Middle frontal gyrus (tissue), 1 donor: Measurements from ENCODE around the gene PLEKHH2.

Source experiments
- DNase-seq: peaks from one replicate; pipeline ENCODE4 v3.0.0-alpha.2; 2015; ENCODE audit warnings: low spot score; ENCODE audit errors: extremely low spot score

PLEKHH2 gene

DNA sequence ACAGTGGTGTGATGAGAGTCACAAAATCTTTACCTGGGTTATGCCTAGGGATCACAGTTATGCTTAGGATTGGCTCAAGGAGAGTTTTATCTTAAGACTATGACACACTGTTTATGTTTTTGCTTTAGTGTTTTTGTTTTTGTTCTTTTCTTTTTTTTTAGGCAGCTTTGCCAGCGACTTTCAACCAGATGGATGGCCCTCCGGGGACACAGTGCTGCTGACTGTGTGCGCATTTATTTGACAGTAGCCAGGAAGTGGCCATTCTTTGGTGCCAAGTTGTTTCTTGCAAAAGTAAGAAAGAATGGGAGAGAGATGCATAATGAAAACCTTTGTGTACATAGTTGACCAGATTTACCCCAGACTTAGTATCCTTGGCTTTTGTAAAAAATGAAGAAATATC lies 121.7 kb downstream of the PLEKHH2 start:
- no peak for DNase-seq

DNA sequence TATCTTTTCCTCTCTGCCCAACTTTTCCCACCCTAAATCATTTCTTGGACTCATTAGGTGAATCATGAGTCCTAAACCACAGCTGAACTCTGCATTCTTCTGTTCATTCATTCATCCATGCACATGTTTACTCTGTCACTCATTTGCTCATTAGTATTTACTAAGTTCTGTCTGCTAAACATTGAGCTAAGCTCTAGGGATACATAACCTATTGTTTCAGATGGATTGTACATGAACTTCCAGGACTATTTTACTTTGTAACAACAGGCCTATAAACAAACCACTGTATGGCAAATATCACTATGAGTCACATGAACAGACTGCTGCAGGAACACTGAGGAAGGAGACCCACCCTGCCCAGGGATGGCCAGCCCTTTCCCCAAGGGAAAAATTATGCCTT lies 122.1 kb downstream of the PLEKHH2 start:
- DNase-seq: no peak

DNA sequence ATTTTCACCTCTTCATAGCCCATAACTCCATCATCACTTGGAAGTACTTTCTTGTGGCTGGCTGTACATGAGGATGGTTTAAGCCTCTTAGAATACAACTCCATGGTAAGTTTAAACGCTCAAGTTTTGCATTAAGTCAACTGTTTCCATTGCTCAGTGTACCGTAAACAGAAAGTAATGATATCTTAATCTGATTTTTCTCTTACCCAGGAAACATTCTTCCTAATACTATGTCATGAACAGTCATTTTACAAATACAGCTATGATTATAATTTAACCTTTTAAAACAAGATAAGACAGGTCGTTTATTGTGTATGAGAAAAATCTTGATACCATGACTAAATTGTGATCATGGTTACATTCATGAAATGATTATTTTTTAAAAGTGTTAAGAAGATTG lies 125.2 kb downstream of the PLEKHH2 start:
- DNase-seq: no peak

DNA sequence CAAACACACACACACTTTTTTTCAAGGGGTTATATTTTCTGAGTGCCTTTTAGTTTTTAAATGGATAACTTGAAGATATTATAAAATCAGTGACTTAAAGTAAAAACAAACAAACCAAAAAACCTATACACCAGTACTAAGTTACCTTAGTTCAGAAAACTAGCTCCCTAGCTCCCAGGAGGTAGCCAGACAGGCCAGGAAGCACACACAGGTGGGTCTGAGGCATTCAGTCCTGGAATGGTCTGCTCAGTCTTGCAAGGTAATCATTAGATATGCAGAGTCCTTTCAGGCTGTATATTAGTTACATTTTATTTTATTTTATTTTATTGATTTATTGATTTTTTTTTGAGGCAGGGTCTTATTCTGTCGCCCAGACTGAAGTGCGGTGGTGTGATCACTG lies 126.0 kb downstream of the PLEKHH2 start:
- no peak for DNase-seq

DNA sequence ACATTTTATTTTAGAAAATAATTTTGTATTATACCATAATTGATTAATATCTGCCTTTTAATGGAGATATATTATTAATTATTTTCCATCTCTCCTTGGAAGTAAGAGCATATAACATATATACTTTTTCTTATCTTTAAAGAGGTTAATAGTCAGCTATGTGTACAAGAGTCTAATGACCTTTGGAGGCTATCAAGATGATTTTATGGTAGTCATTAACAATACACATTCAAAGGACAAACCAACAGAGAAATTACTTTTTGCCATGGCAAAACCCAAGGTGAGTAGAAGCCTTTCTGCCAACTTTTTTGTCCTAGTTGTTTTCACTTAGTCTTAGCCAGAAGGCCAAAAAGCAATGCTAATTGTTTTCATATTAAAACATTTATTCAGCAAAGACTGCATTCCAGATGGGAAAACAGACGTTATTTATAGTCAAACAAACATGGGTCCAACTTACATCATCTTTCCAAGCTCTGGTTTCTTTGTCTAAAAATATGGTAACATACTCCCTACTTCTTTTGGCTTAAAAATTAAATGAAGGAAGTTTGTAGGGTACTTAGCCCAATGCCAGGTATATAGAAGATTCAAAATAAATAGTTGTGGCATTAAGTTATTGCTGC lies 127.1 kb downstream of the PLEKHH2 start:
- DNase-seq: no peak

DNA sequence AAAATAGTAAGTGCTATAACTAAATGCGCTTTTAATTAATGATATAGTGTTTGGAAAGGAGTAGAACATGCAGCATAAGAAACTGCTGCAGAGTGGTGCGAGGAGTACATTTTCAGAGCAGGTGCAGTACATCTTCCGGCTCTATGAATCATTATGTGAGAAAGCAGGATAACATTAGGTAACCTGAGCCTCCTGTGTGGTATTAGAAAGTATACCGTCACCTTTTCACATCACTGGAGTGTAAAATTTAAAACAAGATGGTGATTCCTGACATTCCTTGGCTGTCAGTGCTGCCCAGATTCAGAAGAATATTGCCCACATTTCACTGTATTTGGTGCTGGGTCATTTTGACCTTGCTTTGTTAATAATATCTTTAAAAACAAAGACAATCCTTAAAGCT lies 128.9 kb downstream of the PLEKHH2 start:
- no peak for DNase-seq

DNA sequence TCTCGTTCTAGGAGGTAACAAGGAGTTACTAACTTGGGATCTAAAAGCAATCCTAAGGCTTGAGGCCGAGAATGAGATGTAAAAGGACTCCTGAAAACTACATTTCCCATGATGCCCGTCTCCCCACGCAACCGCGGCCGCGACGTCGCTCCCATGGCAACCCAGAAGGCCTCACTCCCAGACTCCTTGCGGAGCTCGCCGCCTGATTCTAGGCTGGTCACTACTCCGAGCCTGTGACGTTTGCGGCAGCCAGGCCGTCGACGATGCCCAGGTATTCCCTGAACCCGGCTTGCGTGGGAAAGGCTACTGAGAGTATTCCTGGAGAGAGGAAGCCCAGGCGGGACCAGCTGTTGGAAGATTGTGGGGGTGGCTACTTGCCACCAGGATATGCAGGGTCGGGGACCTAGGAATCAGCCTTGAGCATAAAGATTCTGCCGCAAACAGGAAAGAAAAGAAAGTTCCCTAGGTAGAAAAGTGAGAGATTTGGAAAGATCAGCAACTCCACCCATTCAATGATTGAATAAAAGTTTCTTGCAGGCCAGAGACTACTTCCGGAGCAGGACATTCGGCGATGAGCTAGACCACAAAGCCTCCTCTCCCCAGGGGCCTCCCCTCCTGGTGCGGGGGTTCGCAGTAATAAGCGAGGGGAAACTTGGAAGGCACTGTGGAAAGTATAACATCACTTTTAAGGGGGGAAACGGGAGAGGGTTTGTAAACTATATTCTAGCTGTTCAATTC lies 137.0 kb downstream of the PLEKHH2 start, which contains the start of gene DYNC2LI1:
Gene DYNC2LI1, plus strand, starts transcription at position 164 of the 738 bp plus-strand sequence. Its CDS starts 100 bp downstream, at position 264.
- DNase-seq: peak; percentile 84

DNA sequence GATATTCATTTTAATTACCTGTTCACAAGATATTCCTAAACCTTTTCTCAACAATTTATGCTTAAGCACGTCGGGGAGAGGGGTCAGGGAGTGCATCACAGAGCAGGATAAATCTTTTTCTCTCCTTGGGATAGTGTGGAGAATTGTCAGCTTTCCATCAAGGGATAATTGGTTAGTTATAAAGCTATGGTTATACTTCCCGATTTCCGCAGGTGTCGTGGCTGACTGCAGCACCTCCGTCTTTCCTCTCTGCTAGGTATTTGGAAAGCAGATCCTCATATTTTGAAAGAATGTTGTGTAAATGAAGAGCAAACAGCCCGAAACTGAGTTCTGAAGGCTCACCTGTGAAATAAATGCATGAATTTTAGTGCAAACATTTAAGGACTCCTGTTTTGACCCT lies 137.6 kb downstream of the PLEKHH2 start:
- DNase-seq: no peak

DNA sequence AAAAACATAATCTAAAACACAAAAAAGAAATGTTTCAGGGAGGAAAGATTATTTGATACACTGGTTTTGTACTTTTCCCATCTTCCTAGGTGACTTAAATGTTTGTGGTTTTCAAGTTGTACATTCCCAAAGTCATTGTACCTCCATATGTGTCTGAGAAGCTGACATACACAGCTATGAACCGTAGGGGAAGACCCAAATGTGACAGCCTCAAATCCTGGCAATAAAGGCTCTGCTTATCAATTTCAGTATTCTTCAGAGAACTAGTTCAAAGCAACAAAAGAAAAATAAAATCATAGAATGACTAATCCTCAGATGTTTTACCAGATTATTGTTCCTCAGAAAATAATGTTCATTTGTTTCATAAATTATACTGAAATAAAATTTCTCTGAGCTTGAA lies 139.3 kb downstream of the PLEKHH2 start:
- DNase-seq: no peak

DNA sequence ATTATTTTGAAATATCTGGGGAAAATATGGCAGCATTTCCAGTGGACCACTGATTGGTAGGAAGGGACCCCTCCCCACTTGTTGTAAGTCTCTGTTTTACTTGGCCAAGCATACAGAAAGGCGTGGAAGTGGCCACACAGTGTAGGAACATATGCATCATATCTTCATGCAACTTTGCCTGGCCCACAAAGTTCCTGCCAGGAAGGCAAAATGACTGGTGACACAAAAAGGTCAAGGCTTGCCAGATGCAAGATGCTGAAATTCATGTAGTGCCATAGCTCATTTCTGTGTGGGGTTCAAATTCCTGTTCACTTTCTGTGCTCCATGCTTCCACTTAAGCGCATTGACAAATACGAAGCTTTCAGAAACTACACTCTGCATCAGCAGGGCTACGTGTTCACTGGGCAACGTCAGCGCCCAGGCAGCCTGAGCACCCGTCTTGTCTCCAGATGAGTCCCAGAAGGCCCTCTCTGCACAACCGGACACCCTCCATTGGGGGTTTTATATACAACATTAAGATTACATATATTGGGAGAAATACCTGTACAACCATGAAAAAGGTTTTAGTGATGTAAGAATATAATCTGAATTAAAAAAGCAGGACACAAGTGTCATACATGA lies 140.4 kb downstream of the PLEKHH2 start:
- DNase-seq: no peak

DNA sequence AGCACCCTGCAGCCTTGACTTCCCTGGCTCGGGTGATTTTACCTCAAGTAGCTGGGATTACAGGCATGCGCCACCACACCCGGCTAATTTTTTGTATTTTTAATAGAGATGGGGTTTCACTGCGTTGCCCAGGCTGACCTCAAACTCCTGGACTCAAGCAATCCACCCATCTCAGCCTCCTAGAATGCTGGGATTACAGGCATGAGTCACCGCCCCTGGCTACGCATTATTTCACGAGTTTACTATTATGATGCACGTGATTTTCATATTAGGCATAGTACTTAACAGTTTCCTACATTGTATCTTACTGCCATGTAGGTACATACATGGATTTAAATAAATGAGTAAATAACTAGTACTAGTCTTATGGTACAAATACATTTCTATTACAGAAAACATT lies 141.2 kb downstream of the PLEKHH2 start:
- DNase-seq: no peak

DNA sequence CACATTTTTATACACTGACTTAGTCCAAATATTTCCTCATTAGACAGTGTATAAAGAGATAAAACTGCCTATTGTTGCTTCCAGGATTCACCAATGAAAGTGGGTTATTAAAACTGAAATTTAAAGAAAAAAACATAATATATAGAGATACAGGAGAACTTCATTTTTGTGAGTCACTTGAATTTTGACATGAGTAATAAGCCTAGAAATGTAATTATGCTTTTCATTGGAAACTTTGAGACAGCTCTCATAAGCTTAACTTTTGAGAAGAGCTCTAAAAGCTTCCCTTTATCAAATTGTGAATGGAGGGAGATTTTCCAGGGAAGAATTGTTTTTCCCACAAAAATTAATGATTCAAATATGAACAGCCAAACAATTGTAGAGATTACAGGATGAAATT lies 150.8 kb downstream of the PLEKHH2 start:
- no peak for DNase-seq

DNA sequence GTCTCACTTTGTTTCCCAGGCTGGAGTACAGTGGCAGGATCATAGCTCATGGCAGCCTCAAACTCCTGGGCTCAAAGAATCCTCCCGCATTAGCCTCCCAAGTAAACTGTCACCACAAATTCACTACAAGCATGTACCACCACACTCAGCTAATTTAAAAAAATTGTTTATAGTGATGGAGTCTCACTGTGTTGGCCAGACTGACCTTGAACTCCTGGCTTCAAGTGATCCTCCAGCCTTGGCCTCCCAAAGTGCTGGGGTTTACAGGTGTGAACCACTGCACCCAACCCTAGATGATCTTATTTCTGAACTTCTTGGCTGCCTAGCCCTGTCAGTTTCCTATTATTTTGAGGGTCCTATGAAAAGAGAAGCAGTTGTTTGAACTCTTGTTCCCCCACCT lies 151.6 kb downstream of the PLEKHH2 start:
- no peak for DNase-seq

DNA sequence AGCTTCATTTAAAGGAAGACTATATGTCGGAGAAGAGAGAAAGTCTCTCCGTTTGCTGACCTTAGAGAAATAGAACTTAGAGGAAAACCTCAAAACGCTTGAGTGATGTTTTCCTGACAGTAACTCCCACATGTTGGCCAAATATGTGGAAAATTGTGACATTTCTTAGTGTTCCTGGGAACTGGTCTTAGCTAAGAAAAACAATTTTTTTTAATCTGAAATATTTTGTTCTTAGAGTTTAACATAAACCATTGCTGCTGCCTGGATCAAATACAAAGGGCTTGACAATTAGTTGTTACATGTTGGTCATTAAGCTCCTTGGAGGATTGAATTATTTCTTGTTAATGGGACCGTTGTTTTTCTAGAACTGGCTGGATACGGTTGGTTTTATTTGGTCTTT lies 153.1 kb downstream of the PLEKHH2 start:
- DNase-seq: no peak

DNA sequence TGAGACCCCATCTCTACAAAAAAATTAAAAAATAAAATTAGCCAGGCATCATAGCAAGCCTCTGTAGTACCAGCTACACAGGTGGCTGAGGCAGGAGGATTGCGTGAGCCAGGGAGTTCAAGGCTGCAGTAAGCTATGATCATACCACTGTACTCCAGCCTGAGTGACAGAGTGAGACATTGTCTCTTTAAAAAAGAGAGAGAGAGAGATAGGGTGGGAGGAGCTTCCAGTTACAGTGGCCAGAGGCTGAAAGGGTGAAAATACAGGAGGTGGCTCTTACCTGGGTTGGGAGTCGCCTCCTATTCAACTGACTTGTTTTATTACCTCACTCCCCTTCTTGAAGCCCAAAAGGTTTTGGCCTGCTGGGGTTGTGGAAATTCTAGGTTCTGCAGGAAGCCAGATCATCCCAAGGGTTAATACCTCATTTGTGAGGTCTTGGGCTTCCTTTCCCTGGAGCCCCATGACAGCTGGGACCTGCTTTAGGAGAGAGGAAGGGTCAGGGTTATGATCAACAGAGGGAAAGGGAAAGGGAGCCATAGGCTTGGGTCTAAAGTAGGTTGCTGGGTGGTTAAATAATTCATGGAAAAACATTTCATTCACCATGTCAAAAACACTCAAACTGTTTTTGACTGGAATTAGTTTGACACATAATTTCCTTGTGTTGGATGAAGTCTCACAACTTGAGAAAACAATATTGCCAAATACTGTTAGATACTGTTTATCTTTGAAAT lies 154.1 kb downstream of the PLEKHH2 start:
- no peak for DNase-seq

DNA sequence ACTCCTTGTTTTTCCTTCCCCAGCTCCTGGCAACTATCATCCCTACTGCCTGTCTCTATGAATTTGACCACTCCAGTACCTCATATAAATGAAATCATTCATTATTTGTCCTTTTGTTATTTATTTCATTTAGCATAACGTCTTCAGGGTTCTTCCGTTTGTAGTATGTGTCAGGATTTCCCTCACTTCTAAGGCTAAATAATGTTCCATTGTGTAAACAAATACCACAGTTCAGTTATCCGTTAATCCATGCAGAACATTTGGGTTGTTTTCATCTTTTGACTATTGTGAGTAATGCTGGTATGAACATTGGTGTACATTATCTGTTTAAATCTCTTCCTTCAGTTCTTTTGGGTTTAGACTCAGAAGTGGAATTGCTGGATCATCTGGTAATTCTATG lies 155.6 kb downstream of the PLEKHH2 start:
- no peak for DNase-seq

DNA sequence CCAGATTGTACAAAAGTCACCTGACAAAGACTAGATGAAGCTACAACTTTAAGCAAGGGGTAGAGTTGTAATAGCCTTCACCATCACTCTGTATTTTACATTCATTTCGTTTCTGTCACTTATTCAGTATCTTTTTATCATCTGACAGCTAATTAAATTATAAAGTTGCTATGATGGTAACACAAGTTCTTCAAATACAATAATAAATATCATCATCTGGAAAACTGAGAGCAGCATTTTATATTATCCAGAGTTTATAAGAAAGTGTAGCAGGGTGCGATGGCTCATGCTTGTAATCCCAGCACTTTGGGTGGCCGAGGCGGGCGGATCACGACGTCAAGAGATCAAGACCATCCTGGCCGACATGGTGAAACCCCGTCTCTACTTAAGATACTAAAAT lies 157.9 kb downstream of the PLEKHH2 start:
- no peak for DNase-seq

DNA sequence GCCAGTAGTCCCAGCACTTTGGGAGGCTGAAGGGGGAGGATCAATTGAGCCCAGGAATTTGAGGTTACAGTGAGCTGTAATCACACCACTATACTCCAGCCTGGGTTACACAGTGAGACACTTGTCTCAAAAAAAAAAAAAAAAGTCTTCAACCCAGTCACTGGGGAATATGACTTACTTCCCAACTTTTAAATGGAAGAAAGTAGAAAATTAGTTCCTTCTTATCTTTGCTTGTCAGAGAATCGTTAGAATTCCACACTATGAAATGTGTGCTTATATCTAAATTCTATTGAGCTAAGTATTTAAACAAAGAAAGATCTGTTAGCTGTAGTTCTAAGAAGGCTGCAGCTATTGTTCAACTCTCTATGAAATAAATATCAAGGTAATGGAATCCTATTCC lies 159.1 kb downstream of the PLEKHH2 start:
- DNase-seq: no peak

DNA sequence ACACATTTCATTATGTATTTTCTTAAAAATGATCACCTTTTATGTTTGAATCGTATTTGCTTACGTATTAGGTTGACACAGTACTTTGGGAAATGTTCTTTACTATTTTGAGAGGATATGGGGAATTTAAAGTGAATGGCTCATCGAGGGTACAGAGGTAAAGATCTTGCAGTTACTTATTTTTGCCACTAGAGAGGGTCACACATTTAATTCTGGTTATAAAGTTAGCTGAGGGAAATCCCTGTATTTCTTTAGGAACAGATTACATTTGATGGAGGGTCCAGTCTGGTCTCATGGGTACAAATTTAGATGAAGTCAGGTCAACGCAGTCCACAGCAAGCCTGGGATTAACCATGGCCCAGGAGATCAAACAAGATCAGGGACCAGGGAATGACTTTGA lies 161.2 kb downstream of the PLEKHH2 start:
- no peak for DNase-seq

DNA sequence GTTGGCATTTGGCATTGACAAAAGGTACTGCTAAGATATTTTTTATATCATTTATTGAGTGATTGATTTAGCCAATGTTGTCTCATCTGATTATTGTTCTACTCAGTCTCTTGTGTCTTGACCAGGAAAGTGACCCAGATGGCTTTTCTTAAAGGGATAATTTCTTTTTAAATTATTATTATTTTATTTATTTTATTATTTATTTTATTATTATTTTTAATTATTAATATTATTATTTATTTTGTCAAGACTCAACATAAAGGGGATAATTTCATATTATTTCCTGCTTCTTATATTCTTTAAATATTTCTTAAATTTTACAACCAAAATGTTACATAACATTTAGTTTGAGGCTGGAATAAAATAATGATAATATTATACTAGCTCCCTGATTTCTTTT lies 163.8 kb downstream of the PLEKHH2 start:
- no peak for DNase-seq

DNA sequence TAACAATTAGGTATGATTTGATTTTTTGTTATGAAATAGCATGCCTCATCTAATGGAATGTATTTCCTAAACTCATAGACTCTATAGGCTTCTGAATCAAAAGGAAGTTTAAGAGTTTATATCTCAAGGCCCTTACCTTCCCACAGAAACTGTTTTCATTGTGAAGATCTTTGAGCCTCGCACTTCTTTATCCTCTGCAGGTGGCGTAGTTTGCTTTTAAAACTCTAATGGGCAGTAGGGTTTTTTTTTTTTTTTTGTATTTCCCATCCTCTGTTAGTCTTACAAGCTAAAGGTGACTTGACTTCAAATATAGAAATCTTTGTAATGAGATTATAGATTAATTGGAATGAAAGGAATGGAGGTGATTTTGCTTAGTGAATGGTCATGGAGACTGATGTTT lies 165.1 kb downstream of the PLEKHH2 start:
- no peak for DNase-seq

DNA sequence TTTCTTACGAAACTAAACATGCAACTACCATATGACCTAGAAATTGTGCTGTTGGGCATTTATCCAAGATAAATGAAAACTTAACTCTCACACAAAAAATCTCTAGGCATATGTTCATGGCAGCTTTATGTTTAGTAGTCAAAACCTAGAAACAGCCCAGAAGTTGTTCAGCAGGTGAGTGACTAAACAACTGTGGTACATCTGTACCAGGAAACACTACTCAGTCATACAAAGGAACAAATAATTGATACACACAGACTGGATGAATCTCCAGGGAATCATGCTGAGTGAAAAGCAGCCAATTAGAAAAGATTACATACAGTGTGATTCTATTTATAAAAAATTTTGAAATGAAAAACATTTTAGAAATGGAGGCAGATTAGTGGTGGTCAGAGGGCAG lies 166.1 kb downstream of the PLEKHH2 start:
- DNase-seq: no peak
